Activated CD8-positive, alpha-beta T cell treated with anti-CD3 and anti-CD28 coated beads for 36 hours (primary cell): ENCODE measurements around the gene KANK3. TPM values are rescaled to one million over a fixed set of nuclear protein-coding genes. Genes with fewer than 3 reads are reported as not detected.
"Not testable (repeated sequence)": the region's sequence is repeated elsewhere in the genome, so short reads cannot be mapped to it uniquely, and the experiment has no call there.

Experiments
- ATAC-seq: fragments of 200-7000 bp; cut with Tn5 transposase; one replicate; pipeline ENCODE4 v1.10.0; 2021; ENCODE audit warnings: mild to moderate bottlenecking, moderate library complexity
- CTCF ChIA-PET: fragments of 350-600 bp; sonication (Branson Sonifier 250); formaldehyde crosslinking; loops from one replicate; lab custom pipeline; 2021; ENCODE audit warnings: antibody characterized with exemption; lab: Charles Lee
- POLR2A ChIA-PET: fragments of 350-600 bp; sonication (Branson Sonifier 250); formaldehyde crosslinking; loops from one replicate; lab custom pipeline; 2021; ENCODE audit warnings: antibody characterized with exemption; lab: Charles Lee
- DNase-seq: peaks from one replicate; pipeline ENCODE4 v3.0.0-alpha.2; 2020
- H3K27ac Mint-ChIP-seq: one replicate; pipeline ENCODE4 v1.8.0; 2021; ENCODE audit warnings: mild to moderate bottlenecking, mixed read lengths
- H3K27me3 Mint-ChIP-seq: one replicate; pipeline ENCODE4 v1.8.0; 2021; ENCODE audit warnings: mixed read lengths
- H3K36me3 Mint-ChIP-seq: one replicate; pipeline ENCODE4 v1.8.0; 2021; ENCODE audit warnings: low read depth, mixed read lengths
- H3K4me1 Mint-ChIP-seq: one replicate; pipeline ENCODE4 v1.8.0; 2021; ENCODE audit warnings: low read depth, mixed read lengths
- H3K4me3 Mint-ChIP-seq: one replicate; pipeline ENCODE4 v1.8.0; 2021; ENCODE audit warnings: mild to moderate bottlenecking, moderate library complexity, mixed read lengths
- H3K9me3 Mint-ChIP-seq: one replicate; pipeline ENCODE4 v1.8.0; 2021; ENCODE audit warnings: mixed read lengths
- intact Hi-C: fragments of 100-400 bp; cut with micrococcal nuclease; formaldehyde crosslinking; loops from one replicate; pipeline ENCODE4 v1.10.0; 2022
- total RNA-seq, 2 experiments: library from RNA; stranded (reverse); gene quantifications; one replicate each; pipeline ENCODE4 v1.2.3, GENCODE V29; 2021
- TF ChIP-seq, protein P1 (sequence below): fragments of 200-600 bp; IDR thresholded peaks from one replicate; pipeline ENCODE4 v1.8.0; 2022; ENCODE audit warnings: antibody characterized with exemption, mild to moderate bottlenecking

Gene KANK3
- total RNA-seq, 2 experiments from 2014 or later: 3.6 TPM

DNA sequence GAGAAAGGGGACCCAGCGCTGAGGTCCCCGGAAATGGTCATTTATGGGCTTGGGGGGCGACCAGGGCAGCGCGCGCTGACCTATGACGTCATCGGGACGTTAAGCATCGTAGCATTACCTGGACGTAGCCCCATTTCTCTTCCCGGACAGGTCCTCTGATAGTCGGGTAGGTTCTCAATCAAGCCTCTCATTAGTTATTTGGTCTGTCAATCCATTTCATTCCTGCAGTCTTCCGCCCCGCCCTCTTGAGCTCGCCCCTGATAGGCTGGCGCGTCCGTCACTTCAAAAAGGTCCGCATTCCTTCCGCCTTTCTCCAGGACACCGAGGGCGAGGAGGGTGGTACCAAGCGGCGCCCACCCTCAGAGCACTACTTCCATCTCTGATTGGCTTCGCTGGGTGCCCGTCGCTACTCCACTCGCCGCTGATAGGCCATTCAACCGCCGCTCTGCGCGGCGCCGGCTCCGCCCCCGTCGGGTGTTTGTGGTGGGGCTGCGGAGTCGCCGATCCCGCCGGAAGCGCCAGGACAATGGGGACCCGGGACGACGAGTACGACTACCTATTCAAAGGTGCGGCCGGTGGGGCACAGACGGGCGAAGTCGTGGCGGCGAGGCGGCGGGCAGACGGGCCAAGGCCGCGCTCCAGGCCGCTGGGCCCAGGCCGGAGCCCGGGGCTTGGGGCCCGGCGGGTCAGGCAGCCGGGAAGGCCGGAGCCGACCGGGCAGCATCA, 47.0 kb upstream of the KANK3 start, which contains the start of gene RAB11B:
TSS of gene RAB11B (plus strand) at position 470 of the 726 bp plus-strand sequence. CDS start at position 527, 57 bp downstream.
- intact Hi-C loops: loop anchor here (5.0 kb wide), 1 partner anchor 38 kb away; no protein-coding TSS in a partner anchor
- H3K4me1 Mint-ChIP-seq: peaks cover 26% of the 10 kb centered on the region
- peaks cover 1% of the 10 kb centered on the region for H3K9me3 Mint-ChIP-seq
- peaks cover 4% of the 10 kb centered on the region for H3K36me3 Mint-ChIP-seq
- ATAC-seq (peak; percentile 90), DNase-seq (peak; percentile 100)
- H3K27ac Mint-ChIP-seq: peak within 1 kb of the TSS; percentile 98
- ChIA-PET CTCF (interaction anchor here (0.7 to 7.5 kb wide), 5 partner anchors 22 to 122 kb away, joined by 3 to 66 read pairs (median 3); partner anchors contain the start of gene MARCHF2), POLR2A (interaction anchor here (1.5 to 2.5 kb wide), 3 partner anchors 28 to 47 kb away, joined by 4 to 7 read pairs (median 5); partner anchors contain the start of gene KANK3)
- H3K27me3 Mint-ChIP-seq: no peaks in the 10 kb centered on the region
- peak within 1 kb of the TSS; percentile 94 for H3K4me3 Mint-ChIP-seq
- TF ChIP-seq, protein P1, sequence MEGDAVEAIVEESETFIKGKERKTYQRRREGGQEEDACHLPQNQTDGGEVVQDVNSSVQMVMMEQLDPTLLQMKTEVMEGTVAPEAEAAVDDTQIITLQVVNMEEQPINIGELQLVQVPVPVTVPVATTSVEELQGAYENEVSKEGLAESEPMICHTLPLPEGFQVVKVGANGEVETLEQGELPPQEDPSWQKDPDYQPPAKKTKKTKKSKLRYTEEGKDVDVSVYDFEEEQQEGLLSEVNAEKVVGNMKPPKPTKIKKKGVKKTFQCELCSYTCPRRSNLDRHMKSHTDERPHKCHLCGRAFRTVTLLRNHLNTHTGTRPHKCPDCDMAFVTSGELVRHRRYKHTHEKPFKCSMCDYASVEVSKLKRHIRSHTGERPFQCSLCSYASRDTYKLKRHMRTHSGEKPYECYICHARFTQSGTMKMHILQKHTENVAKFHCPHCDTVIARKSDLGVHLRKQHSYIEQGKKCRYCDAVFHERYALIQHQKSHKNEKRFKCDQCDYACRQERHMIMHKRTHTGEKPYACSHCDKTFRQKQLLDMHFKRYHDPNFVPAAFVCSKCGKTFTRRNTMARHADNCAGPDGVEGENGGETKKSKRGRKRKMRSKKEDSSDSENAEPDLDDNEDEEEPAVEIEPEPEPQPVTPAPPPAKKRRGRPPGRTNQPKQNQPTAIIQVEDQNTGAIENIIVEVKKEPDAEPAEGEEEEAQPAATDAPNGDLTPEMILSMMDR: no peak

DNA sequence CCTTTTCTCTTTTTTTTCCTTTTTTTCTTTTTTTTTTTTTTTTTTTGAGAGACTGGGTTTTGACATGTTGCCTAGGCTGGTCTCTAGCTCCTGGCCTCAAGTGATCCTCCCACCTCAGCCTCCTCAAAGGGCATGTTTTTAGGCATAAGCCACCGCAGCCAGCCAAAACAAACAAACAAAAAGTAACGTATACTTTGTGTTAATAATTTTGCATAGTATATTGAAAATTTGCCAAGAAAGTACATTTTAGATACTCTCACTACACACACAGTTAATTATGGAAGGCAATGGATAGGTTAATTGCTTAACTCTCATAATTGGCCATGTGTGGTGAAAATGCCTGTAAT, 45.5 kb upstream of the KANK3 start:
- H3K4me3 Mint-ChIP-seq: peak overlapping the region; percentile 17
- H3K27ac Mint-ChIP-seq: no peak overlapping the region
- peaks cover 4% of the 10 kb centered on the region for H3K36me3 Mint-ChIP-seq
- intact Hi-C loops: no loop called here
- TF ChIP-seq, protein P1: no peak
- peaks cover 26% of the 10 kb centered on the region for H3K4me1 Mint-ChIP-seq
- ChIA-PET CTCF (no interaction called here), POLR2A (interaction anchor here (0.6 kb wide), 1 partner anchor 30 kb away, joined by 3 read pairs; no protein-coding TSS in a partner anchor)
- no peak for DNase-seq
- ATAC-seq: no peak
- peaks cover 1% of the 10 kb centered on the region for H3K9me3 Mint-ChIP-seq
- H3K27me3 Mint-ChIP-seq: no peaks in the 10 kb centered on the region

DNA sequence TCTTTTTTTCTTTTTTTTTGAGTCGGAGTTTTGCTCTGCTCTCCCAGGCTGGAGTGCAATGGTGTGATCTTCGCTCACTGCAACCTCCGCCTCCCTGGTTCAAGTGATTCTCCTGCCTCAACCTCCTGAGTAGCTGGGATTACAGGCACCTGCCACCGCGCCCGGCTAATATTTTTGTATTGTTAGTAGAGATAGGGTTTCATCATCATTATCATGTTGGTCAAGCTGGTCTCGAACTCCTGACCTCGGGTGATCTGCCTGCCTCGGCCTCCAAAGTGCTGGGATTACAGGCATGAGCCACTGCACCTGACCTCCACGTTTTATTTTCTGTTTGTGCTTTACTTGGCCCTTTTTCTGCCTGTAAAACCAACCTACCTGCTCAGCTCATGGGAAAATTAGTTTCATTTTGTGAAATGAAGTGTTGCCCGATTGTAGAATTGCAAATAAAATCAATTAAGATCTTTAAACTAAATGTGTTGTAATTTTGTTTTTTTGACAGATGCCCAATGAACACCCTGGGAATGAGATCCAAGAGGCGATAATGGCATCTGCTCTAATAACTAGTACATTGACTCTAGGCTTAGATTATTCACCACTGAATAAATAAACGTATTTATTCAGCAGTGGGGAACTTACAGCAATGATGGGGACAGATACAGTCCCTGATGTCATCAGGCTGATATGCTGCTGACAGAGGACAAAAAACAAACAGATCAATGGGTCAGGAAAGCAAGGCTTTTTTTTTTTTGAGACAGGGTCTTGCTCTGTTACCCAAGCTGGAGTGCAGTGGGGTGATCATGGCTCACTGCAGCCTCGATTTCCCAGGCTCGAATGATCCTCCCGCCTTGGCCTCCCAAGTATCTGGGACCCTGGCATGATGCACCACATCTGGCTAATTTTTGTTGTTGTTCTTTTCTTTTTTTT, 44.9 kb upstream of the KANK3 start:
- no peak overlapping the region for H3K27ac Mint-ChIP-seq
- DNase-seq (no peak), ATAC-seq (no peak)
- peaks cover 1% of the 10 kb centered on the region for H3K9me3 Mint-ChIP-seq
- H3K36me3 Mint-ChIP-seq: peaks cover 4% of the 10 kb centered on the region
- CTCF ChIA-PET: no interaction called here
- intact Hi-C loops: no loop called here
- POLR2A ChIA-PET: interaction anchor here (0.6 kb wide), 1 partner anchor 30 kb away, joined by 3 read pairs; no protein-coding TSS in a partner anchor
- peaks cover 24% of the 10 kb centered on the region for H3K4me1 Mint-ChIP-seq
- H3K27me3 Mint-ChIP-seq: no peaks in the 10 kb centered on the region
- TF ChIP-seq, protein P1: no peak
- H3K4me3 Mint-ChIP-seq: peak overlapping the region; percentile 47

DNA sequence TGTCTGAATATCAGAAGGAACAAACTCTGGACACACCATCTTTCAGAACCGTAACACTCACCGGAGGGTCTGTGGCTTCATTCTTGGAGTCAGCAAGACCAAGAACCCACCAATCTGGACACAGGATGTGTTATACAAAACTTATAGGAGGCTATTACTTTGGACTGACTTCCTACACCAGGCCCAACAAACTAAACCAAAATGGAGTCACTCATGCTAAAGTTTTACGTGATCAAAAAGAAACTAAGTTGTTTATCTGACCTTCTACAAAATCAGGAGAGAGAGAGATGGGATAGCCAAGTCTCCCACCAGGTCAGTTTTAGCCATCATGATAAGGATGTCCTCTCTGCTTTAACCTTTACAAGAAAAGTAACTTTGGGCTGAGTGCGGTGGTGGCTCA, 43.9 kb upstream of the KANK3 start:
- intact Hi-C loops: no loop called here
- ChIA-PET CTCF (interaction anchor here (0.6 to 0.9 kb wide), 2 partner anchors 33 to 119 kb away, joined by 3 read pairs; no protein-coding TSS in a partner anchor), POLR2A (interaction anchor here (1.0 kb wide), 1 partner anchor 47 kb away, joined by 3 read pairs; no protein-coding TSS in a partner anchor)
- DNase-seq (no peak), ATAC-seq (no peak)
- Mint-ChIP-seq H3K4me1 (peaks cover 18% of the 10 kb centered on the region), H3K27ac (no peak overlapping the region), H3K4me3 (no peak overlapping the region), H3K9me3 (peaks cover 1% of the 10 kb centered on the region), H3K36me3 (peaks cover 4% of the 10 kb centered on the region), H3K27me3 (no peaks in the 10 kb centered on the region)
- TF ChIP-seq, protein P1: no peak

DNA sequence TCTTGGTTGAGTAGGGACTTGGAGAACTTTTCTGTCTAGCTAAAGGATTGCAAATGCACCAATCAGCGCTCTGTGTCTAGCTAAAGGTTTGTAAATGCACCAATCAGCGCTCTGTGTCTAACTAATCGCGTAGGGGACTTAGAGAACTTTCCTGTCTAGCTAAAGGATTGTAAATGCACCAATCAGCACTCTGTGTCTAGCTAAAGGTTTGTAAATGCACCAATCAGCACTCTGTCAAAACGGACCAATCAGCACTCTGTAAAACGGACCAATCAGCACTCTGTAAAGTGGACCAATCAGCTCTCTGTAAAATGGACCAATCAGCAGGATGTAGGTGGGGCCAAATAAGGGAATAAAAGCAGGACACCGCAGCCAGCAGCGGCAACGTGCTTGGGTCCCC, 43.4 kb upstream of the KANK3 start:
- ATAC-seq, DNase-seq, H3K4me3 Mint-ChIP-seq, H3K9me3 Mint-ChIP-seq, H3K27me3 Mint-ChIP-seq, H3K36me3 Mint-ChIP-seq, intact Hi-C loops, H3K27ac Mint-ChIP-seq: not testable (repeated sequence)
- H3K4me1 Mint-ChIP-seq: peaks cover 13% of the 10 kb centered on the region
- ChIA-PET POLR2A (interaction anchor here (0.8 to 1.0 kb wide), 3 partner anchors 28 to 127 kb away, joined by 3 to 4 read pairs (median 3); no protein-coding TSS in a partner anchor), CTCF (interaction anchor here (0.6 to 0.9 kb wide), 2 partner anchors 32 to 119 kb away, joined by 3 read pairs; no protein-coding TSS in a partner anchor)

DNA sequence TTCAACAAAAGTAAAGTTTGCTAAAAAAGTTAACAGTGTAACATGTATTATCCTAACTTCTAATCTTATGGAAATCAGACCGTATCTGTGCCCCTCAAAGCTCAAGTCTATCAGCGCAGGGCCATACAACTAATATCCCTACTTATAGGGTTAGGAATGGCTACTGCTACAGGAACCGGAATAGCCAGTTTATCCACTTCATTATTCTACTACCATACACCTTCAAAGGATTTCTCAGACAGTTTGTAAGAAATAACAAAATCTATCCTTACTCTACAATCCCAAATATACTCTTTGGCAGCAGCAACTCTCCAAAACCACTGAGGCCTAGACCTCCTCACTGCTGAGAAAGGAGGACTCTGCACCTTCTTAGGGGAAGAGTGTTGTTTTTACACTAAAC, 42.5 kb upstream of the KANK3 start:
- H3K4me1 Mint-ChIP-seq, intact Hi-C loops, CTCF ChIA-PET, H3K27ac Mint-ChIP-seq, H3K9me3 Mint-ChIP-seq, H3K36me3 Mint-ChIP-seq, H3K27me3 Mint-ChIP-seq, ATAC-seq, H3K4me3 Mint-ChIP-seq, DNase-seq: not testable (repeated sequence)
- POLR2A ChIA-PET: interaction anchor here (0.8 kb wide), 1 partner anchor 128 kb away, joined by 3 read pairs; no protein-coding TSS in a partner anchor

DNA sequence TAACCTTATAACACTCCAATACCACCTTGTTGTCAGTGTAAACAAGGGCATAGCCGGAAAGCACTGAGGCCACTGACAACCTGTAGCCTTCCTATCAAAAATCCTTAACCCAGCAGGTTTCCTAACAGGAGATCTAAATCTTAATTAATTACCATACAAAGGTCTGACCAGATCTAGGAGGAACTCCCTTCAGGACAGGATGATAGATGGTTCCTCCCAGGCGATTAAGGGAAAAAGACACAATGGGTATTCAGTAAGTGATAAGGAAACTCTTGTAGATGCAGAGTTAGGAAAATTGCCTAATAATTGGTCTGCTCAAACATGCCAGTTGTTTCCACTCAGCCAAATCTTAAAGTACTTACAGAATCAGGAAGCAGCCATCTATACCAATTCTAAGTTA, 42.0 kb upstream of the KANK3 start:
- H3K4me3 Mint-ChIP-seq, H3K36me3 Mint-ChIP-seq, H3K9me3 Mint-ChIP-seq, ATAC-seq, DNase-seq, H3K4me1 Mint-ChIP-seq, intact Hi-C loops, CTCF ChIA-PET, POLR2A ChIA-PET, H3K27me3 Mint-ChIP-seq, H3K27ac Mint-ChIP-seq: not testable (repeated sequence)
